Measurements from ENCODE around the gene FAM47C. TPM values are rescaled to one million over a fixed set of nuclear protein-coding genes. Genes with fewer than 3 reads are reported as not detected.

Gene FAM47C
- total RNA-seq, 1 donor from 2014 or later = not detected

GRCh38 chrX:37060999-37061398 is 52.8 kb downstream of the FAM47C start:
- no peak overlapping the region for H3K4me3 Mint-ChIP-seq (ENCODE audit: unreplicated experiment)
- no peaks in the 10 kb centered on the region for H3K4me1 Mint-ChIP-seq (ENCODE audit: low read depth)
- TF ChIP-seq, protein P1, sequence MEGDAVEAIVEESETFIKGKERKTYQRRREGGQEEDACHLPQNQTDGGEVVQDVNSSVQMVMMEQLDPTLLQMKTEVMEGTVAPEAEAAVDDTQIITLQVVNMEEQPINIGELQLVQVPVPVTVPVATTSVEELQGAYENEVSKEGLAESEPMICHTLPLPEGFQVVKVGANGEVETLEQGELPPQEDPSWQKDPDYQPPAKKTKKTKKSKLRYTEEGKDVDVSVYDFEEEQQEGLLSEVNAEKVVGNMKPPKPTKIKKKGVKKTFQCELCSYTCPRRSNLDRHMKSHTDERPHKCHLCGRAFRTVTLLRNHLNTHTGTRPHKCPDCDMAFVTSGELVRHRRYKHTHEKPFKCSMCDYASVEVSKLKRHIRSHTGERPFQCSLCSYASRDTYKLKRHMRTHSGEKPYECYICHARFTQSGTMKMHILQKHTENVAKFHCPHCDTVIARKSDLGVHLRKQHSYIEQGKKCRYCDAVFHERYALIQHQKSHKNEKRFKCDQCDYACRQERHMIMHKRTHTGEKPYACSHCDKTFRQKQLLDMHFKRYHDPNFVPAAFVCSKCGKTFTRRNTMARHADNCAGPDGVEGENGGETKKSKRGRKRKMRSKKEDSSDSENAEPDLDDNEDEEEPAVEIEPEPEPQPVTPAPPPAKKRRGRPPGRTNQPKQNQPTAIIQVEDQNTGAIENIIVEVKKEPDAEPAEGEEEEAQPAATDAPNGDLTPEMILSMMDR (IDR thresholded peaks at IDR 0.05) = peak; percentile 72
- peaks cover 6% of the 10 kb centered on the region for H3K27me3 Mint-ChIP-seq (ENCODE audit: low read depth)
- no peaks in the 10 kb centered on the region for H3K36me3 Mint-ChIP-seq (ENCODE audit: low read depth)
- H3K27ac Mint-ChIP-seq (ENCODE audit: unreplicated experiment) = no peak overlapping the region
- DNase-seq (ENCODE audit: low spot score) = no peak
- peaks cover 4% of the 10 kb centered on the region for H3K9me3 Mint-ChIP-seq (ENCODE audit: low read depth)

Measured in chondrocyte (in vitro differentiated cells).